Measurements from ENCODE around the gene RBM17.

The RBM17 gene

DNA sequence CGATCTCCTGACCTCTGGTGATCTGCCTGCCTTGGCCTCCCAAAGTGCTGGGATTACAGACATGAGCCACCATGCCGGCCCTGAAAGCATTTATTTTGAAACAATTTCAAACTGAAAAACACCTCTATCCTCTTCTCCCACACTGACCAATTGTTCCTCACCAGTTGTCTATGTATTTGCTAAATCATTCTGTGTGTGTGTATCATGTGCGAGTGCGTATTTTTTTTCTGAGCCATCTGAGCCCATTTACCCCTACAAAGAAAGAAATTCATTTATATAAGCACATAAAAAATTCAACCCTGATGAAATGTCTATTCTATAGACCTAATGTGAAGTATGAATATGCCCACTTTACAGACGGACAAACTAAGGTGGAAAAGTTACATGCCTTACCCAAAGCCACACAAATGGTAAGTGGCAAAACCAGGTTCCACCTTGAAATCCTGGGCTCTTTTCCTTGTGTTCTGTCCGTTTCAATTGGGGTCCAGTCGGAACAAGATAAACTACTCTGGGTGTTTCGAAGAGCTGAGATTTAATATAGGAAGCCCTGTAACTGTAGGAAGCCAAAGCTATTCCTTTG is 46.8 kb downstream of the RBM17 start:
- Histone ChIP-seq H3K4me2 (ENCODE audit: low read length) (no peak overlapping the region), H3K79me2 (no peaks in the 10 kb centered on the region), H2AFZ (no peak overlapping the region), H3K9ac (no peak overlapping the region), H3K9me3 (ENCODE audit: control insufficient read depth, low read length) (no peaks in the 10 kb centered on the region), H3K36me3 (ENCODE audit: control insufficient read depth, insufficient read depth, low read length) (no peaks in the 10 kb centered on the region), H3K27ac (no peak overlapping the region), H3K4me1 (no peaks in the 10 kb centered on the region), H3K27me3 (ENCODE audit: control insufficient read depth, insufficient read depth, low read length) (no peaks in the 10 kb centered on the region), H3K4me3 (ENCODE audit: low read depth, low read length) (no peak overlapping the region)
- TF ChIP-seq, protein P1, sequence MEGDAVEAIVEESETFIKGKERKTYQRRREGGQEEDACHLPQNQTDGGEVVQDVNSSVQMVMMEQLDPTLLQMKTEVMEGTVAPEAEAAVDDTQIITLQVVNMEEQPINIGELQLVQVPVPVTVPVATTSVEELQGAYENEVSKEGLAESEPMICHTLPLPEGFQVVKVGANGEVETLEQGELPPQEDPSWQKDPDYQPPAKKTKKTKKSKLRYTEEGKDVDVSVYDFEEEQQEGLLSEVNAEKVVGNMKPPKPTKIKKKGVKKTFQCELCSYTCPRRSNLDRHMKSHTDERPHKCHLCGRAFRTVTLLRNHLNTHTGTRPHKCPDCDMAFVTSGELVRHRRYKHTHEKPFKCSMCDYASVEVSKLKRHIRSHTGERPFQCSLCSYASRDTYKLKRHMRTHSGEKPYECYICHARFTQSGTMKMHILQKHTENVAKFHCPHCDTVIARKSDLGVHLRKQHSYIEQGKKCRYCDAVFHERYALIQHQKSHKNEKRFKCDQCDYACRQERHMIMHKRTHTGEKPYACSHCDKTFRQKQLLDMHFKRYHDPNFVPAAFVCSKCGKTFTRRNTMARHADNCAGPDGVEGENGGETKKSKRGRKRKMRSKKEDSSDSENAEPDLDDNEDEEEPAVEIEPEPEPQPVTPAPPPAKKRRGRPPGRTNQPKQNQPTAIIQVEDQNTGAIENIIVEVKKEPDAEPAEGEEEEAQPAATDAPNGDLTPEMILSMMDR (IDR thresholded peaks at IDR 0.05): no peak

DNA sequence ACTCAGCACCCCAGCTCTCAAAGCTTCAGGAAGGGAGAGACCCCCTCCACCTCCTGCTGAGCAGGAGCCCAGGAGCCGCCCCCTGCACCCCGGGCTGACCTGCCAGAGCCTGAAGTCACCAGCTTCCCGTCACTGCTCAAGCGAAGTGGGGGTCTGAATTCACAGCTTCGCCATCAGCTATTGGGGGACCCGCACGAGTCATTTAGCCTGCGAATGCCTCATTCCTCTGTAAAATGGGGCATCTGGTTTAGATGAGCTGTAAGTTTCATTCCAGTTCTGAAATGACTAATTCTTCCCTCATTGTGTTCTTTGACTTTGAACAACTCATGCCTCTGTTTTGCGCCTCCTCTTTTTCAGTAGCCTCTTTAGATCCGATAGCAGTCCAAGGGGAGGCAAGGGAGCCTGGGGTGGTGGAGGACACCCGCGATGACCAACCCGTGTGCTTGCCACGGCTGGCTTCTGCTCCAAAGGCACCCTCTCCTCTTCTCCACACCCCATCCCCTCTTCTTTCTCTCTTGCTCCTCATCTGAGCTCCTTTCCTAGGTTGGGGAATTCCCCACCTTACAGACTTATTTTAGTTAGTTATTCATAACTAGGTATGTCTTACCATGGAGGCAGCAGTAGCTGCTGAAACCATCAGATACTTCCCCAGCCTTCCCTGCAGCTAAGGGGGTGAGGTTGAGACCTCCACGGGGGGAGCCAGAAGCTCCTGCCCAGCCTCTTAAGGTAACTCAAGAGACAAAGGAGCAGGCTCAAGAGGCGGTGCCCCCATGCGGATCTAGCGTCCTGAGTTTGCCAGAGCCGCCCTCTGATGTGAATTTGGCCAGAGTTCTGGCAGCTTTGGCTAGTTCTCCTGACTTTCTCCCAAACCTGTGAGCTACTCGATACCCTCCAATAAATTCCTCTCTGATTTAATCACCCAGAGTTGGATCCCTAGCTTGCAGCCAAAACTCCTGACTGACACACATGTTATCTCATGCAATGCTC is 47.7 kb downstream of the RBM17 start:
- Histone ChIP-seq H2AFZ (no peak overlapping the region), H3K36me3 (ENCODE audit: control insufficient read depth, insufficient read depth, low read length) (no peaks in the 10 kb centered on the region), H3K79me2 (no peaks in the 10 kb centered on the region), H3K4me3 (ENCODE audit: low read depth, low read length) (no peak overlapping the region), H3K9me3 (ENCODE audit: control insufficient read depth, low read length) (no peaks in the 10 kb centered on the region), H3K4me2 (ENCODE audit: low read length) (no peak overlapping the region), H3K27me3 (ENCODE audit: control insufficient read depth, insufficient read depth, low read length) (no peaks in the 10 kb centered on the region), H3K27ac (no peak overlapping the region), H3K4me1 (peaks cover 7% of the 10 kb centered on the region), H3K9ac (no peak overlapping the region)
- TF ChIP-seq, protein P1 (IDR thresholded peaks at IDR 0.05): no peak

DNA sequence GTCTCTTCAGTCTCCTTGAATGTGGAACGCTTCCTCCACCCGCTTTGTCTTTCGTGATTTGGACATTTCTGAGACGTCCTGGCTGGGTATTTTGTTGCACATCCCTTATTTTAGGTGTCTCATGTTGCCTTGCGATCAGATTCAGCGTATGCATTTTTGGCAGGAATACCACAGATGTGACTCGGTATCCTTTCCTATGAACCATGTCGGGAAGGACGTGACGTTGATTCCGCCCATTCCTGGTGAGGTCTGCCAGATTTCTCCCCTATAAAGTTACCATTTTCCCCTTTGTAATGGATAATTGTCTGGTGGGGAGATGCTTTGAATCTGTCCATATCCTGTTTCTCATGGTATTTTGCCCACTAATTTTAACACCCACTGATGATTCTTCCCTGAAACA is 49.6 kb downstream of the RBM17 start:
- no peak overlapping the region for H3K4me2 ChIP-seq (ENCODE audit: low read length)
- no peaks in the 10 kb centered on the region for H3K27me3 ChIP-seq (ENCODE audit: control insufficient read depth, insufficient read depth, low read length)
- H3K27ac ChIP-seq: no peak overlapping the region
- no peak overlapping the region for H3K4me3 ChIP-seq (ENCODE audit: low read depth, low read length)
- H3K4me1 ChIP-seq: peaks cover 8% of the 10 kb centered on the region
- H3K79me2 ChIP-seq: no peaks in the 10 kb centered on the region
- no peak overlapping the region for H3K9ac ChIP-seq
- TF ChIP-seq, protein P1 (IDR thresholded peaks at IDR 0.05): no peak
- no peak overlapping the region for H2AFZ ChIP-seq
- no peaks in the 10 kb centered on the region for H3K36me3 ChIP-seq (ENCODE audit: control insufficient read depth, insufficient read depth, low read length)
- H3K9me3 ChIP-seq (ENCODE audit: control insufficient read depth, low read length): no peaks in the 10 kb centered on the region

DNA sequence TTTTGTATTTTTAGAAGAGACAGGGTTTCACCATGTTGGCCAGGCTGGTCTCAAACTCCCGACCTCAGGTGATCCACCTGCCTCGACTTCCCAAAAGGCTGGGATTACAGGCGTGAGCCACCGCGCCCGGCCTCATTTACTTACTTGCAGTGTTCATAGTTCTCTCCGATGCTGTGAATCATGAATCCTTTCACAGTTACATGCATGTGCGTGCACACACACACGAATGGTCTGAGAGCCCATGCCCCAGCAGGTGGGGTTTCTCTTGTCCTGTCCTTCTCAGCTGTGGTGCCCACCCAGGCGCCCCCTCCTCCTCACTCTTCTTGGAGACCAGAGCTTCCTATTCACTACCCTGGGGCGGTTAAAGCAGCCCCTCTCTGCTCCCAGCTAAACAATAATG is 50.6 kb downstream of the RBM17 start:
- no peaks in the 10 kb centered on the region for H3K79me2 ChIP-seq
- TF ChIP-seq, protein P1 (IDR thresholded peaks at IDR 0.05): no peak
- H3K27me3 ChIP-seq (ENCODE audit: control insufficient read depth, insufficient read depth, low read length): no peaks in the 10 kb centered on the region
- H2AFZ ChIP-seq: no peak overlapping the region
- H3K4me1 ChIP-seq: peaks cover 14% of the 10 kb centered on the region
- H3K4me3 ChIP-seq (ENCODE audit: low read depth, low read length): no peak overlapping the region
- no peaks in the 10 kb centered on the region for H3K9me3 ChIP-seq (ENCODE audit: control insufficient read depth, low read length)
- H3K27ac ChIP-seq: no peak overlapping the region
- no peak overlapping the region for H3K4me2 ChIP-seq (ENCODE audit: low read length)
- H3K36me3 ChIP-seq (ENCODE audit: control insufficient read depth, insufficient read depth, low read length): no peaks in the 10 kb centered on the region
- H3K9ac ChIP-seq: no peak overlapping the region

Data from parathyroid adenoma (tissue), 2 donors.